KOPT-K1 (cell line): Measurements from ENCODE around the gene NATD1.
"Not testable (repeated sequence)": the region's sequence is repeated elsewhere in the genome, so short reads cannot be mapped to it uniquely, and the experiment has no call there.

Experiments used
- H3K27ac ChIP-seq: fragments of 200-600 bp; sonication (generic); 2 replicates; pipeline ENCODE4 v1.5.1; 2016; ENCODE audit warnings: antibody characterized with exemption, mild to moderate bottlenecking, low read depth, low read length; ENCODE audit not compliant: poor library complexity, severe bottlenecking
- H3K36me3 ChIP-seq: fragments of 200-600 bp; sonication (generic); 2 replicates; pipeline ENCODE4 v1.5.1; 2017; ENCODE audit warnings: antibody characterized with exemption, mild to moderate bottlenecking, low read length, moderate library complexity; ENCODE audit not compliant: insufficient read depth
- H3K9me3 ChIP-seq: fragments of 200-600 bp; sonication (generic); 2 replicates; pipeline ENCODE4 v1.5.1; 2017; ENCODE audit warnings: antibody characterized with exemption, low read length, mild to moderate bottlenecking; ENCODE audit not compliant: insufficient read depth, poor library complexity, severe bottlenecking

NATD1 gene

DNA sequence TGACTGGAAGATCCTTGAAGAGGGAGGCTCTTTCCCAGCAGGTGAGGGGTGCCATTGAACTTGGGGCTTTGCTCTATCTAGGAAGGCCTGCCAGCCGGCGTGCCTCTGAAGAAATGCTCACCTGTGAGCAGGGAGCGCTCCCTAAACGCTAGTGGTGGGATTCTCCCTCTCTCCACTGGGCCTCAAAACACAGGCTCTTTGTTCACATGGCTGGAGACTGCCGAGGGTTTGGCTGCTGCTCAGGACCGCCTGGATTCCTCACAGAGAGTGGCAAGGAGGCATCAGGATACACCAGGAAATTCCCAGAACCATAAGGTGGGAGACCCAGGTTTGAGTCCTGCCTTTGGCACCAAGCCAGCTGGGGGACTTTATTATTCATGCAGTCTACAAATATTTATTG lies 21.7 kb downstream of the NATD1 start:
- Histone ChIP-seq H3K9me3 (no peaks in the 10 kb centered on the region), H3K36me3 (no peaks in the 10 kb centered on the region), H3K27ac (no peak overlapping the region)

DNA sequence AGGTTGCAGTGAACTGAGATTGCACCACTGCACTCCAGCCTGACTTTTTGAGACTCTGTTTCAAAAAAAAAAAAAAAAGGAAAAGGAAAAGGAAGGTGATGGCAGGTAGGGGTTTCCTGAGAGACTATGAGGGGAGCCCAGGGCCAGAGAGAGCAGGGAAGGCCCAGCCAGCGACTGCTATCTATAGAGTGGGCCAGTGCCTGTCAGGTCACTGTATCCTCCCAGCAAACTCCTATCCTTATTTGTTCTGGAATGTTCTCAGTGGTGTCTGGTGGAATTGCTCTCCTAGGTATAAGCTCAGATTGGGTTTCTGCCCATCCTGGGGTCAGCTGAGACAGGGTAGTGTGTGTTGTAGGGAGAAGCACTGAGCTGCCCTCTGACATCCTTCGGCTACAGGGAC lies 24.4 kb downstream of the NATD1 start:
- Histone ChIP-seq H3K27ac (no peak overlapping the region), H3K9me3 (no peaks in the 10 kb centered on the region), H3K36me3 (no peaks in the 10 kb centered on the region)

DNA sequence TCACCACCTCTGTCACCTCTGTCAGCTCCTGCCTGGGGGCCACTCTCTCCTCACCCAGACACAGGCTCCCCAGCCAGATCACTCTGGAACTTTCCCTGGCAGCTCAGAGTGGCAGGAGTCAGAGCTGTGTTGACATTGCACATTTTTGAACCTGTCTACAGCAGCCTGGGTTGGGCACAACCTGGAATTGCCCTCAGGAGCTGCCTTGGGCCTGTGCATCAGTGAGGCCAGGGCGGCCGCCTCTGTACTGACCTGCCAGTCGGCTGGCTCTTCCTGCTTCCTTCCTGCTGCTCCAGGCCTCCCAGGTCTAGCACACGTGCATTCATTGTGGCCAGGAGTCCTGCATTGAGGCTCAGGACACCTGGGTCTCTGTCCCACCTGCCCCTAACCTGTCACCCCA lies 25.1 kb downstream of the NATD1 start:
- Histone ChIP-seq H3K36me3 (peaks cover 5% of the 10 kb centered on the region; the same call in 1 of the 2 replicates), H3K9me3 (no peaks in the 10 kb centered on the region), H3K27ac (no peak overlapping the region)

DNA sequence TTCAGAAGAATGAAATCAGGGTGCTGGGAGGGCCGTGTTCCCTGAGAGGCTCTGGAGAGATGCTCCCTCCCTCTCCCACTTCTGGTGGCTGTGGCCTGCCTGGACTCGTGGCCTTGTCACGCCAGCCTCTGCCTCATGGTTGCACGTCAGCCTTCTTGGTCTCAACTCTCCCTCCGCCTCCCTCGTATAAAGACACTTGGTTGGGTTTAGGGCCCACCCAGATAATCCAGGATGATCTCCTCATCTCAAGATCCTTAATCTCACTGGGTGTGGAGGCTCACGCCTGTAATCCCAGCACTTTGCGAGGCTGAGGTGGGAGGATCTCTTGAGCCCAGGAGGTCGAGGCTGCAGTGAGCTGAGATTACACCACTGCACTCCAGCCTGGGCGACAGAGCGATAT lies 25.9 kb downstream of the NATD1 start:
- H3K27ac ChIP-seq, H3K9me3 ChIP-seq: not testable (repeated sequence)
- H3K36me3 ChIP-seq: peaks cover 13% of the 10 kb centered on the region; the same call in 1 of the 2 replicates

DNA sequence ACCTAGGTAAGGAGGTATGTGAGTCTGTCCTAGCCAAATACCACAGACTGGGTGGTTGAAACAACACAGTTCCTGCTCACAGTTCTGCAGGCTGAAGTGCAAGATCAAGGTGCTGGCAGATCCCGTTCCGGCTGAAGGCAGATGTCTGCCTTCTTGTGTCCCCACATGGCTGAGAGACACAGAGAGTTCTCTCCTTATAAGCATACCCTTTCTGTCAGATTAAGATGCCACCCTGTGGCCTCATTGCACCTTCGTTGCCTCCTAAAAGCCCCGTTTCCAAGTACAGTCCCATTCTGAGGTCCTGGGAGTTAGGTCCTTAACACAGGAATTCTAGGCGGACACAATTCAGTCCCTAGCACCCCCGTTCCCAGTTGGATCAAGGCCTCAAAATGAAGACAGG lies 30.1 kb downstream of the NATD1 start:
- H3K9me3 ChIP-seq: no peaks in the 10 kb centered on the region
- H3K36me3 ChIP-seq: peaks cover 42% of the 10 kb centered on the region
- H3K27ac ChIP-seq: no peak overlapping the region

DNA sequence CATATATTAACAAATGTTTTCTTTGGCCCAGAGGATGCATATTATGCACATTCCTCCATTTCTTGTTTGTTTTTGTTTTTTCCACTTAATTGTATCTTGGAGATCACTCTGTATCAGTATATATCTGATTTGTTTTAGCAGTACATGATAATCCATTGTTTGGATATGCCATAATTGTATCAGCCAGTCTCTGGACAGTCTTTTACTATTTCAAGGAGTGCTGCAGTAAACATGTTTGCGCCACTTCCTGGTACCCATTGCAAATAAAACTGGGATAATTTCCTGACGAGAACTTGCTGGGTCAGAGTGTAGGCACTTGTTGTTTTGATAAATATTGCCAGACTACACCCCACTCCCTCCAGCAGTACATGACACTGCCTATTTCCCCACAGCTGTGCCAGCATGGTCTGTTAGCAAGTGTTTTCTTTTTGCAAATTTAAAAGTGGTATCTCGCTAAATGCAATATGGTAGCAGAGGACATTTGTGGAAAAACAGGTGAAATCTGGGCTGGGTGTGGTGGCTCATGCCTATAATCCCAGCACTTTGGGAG lies 34.3 kb downstream of the NATD1 start:
- no peaks in the 10 kb centered on the region for H3K9me3 ChIP-seq
- no peak overlapping the region for H3K27ac ChIP-seq
- H3K36me3 ChIP-seq: peaks cover 59% of the 10 kb centered on the region

DNA sequence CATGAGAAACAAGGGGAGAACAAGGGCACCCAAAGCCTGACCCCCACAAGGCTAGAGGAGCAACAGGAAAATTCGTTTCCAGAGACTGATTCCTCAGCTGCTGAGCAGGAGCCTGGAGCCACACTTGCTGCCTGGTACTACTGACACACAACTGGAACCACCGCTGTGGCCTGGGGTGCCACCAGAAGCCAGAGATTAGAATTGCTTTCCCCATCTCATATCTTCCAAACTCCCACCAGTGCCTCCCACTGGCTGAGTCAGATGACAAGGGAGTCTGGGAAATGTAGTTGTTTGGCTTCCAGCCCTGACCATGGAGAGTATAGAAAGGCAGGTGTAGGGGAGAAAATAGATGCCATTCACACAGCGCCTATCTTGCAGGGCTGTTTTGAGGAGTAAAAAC lies 35.1 kb downstream of the NATD1 start:
- no peaks in the 10 kb centered on the region for H3K9me3 ChIP-seq
- H3K36me3 ChIP-seq: peaks cover 55% of the 10 kb centered on the region
- no peak overlapping the region for H3K27ac ChIP-seq

DNA sequence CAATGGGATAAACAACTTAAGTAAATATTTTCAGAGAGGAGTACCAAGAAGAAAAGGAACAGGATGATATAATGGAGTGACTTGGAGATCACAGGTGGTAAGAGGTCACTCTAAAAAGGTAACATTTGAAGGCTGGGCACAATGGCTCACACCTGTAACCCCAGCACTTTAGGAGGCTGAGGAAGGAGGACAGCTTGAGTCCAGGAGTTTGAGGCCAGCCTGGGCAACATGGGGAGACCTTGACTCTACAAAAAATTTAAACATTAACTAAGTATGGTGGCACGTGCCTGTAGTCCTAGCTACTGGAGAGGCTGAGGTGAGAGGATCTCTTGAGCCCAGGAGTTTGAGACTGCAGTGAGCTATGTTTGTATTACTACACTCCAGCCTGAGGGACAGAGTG lies 35.9 kb downstream of the NATD1 start:
- H3K36me3 ChIP-seq: peaks cover 47% of the 10 kb centered on the region
- no peak overlapping the region for H3K27ac ChIP-seq
- H3K9me3 ChIP-seq: no peaks in the 10 kb centered on the region

DNA sequence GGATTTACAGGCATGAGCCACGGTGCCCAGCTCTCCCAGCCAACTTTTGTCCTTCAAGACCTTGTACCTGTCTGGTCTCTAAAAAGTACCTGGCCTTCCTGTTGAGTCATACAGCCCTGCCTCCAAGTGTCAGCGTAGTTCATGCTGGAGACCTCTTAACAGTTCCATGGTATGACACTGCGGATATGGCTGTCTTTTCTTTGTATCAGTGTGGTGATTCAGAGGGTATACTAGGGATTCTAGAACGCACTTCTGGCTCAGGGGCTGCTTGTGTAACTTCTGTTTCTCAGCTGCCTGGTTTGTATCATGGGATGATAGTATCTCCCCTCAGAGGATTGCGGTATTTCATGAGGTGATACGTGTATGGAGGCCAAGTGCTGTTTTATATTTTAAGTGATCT lies 37.3 kb downstream of the NATD1 start:
- no peak overlapping the region for H3K27ac ChIP-seq
- peaks cover 44% of the 10 kb centered on the region for H3K36me3 ChIP-seq
- H3K9me3 ChIP-seq: no peaks in the 10 kb centered on the region

DNA sequence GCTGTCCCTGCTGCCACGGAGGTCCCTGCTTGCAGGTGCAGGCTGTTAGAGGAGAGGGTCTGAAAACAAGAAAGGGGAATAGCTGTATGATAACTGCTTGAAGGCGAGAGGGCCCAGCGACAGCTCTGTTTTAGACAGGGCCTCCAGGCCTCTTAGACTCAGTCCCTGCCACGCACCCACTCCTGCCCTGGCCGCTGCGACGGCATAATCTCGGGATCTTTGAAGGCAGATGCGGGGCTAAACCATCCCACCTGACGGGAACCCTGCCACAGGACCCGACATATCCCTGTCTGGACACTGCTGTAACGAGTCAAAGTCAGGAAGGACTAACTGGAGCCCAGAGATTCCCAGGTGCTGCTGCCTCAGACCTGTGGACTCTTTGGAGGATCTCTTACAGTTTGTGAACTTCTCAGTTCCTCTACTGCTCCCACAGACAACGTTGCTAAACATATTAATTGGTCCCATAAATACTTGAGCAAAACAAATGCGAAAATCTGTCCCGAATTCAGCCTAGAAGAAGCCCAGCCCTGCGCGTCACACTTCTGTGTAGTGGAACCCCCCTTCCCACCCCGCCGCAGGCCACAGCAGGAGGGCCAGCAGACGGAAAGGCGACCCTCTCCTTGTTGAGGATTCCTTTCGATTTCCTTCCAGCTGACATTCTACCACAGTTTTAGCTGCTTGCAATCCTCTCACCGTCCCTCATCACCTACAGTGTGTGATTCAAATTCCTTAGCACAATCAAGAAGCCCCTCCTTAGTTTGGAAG lies 38.3 kb downstream of the NATD1 start:
- H3K36me3 ChIP-seq: peaks cover 46% of the 10 kb centered on the region
- no peaks in the 10 kb centered on the region for H3K9me3 ChIP-seq
- H3K27ac ChIP-seq: peak overlapping the region; percentile 93

DNA sequence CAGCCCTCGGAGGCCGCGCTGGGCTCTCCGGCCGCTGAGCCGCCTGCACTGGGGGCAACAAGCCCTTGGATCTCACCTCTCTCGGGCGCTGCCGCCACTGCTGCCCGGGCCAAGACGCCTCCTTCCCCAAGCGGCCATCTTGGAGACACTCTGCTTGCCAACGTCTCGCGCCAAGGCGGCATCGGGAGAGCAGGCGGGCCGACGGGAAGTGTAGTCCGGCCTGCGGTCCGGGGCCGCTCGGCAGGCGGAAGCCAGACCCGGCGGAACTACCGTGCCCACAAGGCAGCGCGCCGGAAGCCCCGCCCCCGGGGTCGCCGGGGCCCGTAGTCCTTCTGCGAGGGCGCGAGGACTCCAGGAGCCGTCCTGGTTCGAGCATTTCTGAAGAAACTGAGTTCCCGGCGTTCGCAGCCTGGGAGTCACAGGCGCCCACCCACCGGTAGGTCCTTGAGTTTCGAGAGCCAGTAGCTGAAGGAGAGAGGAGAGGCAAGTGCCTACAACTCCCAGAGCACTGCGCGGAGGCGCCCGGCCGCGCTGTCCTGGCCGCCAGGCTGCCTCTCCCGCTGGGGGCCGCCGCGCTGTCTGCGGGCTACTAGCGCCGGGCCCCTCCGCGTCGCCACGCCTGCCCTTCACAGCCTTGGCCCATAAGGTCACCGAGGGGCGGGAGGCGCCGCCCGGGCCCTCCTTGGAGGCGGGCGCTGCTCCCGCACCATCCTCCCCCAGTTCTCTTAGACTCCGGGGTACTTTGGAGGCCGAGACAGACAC lies 39.0 kb downstream of the NATD1 start, which contains the start of gene TMEM11:
TMEM11 (minus strand) TSS at position 147 of the 762 bp plus-strand sequence; CDS start at position 138, 9 bp downstream.
- Histone ChIP-seq H3K36me3 (peaks cover 54% of the 10 kb centered on the region), H3K27ac (peak within 1 kb of the TSS; percentile 93), H3K9me3 (no peaks in the 10 kb centered on the region)

DNA sequence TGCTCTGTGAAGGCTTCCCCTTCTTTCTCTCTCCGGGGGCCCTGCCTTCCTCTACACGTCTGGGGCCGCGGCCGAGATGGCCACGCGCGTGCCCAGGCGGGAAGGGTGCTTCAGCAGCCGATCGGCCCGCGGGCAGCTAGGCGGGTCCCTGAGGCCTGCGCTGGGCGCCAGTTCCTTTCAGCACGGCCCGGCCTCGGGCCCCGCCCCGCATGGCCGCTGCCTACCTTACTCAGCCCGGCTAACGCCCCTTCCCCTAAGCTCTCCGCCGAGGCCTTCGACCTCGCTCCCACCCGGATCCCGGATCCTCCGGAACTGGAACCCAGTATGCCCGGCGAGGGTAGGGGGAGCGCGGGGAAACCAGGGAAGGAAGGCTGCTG lies 39.6 kb downstream of the NATD1 start:
- H3K27ac ChIP-seq: peak overlapping the region; percentile 93
- peaks cover 56% of the 10 kb centered on the region for H3K36me3 ChIP-seq
- no peaks in the 10 kb centered on the region for H3K9me3 ChIP-seq

DNA sequence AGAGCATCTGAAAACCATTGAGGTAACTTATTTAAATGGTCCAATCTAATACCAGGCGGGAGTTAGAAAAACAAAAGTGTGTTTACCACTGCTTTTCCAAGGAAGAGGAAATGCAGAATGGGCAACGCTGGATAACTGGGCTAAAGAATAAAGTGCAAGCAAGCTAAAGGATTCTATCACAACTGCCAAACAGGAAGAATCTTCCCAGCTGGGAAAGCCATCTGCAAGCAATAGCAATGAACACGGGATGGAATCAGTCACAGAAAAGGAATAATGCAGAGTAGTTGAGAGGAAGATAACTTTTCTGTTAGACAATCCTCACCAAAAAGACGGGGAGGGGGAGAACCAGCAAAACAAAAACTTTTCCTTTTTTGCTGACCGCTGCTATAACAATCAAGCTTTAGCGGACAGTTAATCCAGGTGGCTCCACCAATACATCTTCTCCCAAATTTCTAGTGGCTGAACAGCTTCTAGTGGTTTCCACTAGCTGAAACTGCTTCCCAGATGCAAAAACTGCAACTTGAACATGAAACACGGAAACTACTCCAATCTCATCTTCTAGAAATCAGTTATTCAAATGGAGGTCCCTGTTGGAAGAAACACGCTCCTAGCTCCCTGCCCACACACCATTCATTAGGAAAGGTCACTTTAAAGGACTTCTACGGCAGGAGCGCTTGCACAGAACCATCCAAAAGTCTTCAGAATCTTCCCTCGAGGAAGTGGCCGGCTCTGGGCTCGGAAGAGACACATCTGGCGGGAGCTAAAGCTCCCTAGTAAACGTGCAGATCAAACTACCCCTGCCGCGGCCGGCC lies 40.2 kb downstream of the NATD1 start:
- peaks cover 55% of the 10 kb centered on the region for H3K36me3 ChIP-seq
- H3K9me3 ChIP-seq: no peaks in the 10 kb centered on the region
- peak overlapping the region; percentile 93 for H3K27ac ChIP-seq

DNA sequence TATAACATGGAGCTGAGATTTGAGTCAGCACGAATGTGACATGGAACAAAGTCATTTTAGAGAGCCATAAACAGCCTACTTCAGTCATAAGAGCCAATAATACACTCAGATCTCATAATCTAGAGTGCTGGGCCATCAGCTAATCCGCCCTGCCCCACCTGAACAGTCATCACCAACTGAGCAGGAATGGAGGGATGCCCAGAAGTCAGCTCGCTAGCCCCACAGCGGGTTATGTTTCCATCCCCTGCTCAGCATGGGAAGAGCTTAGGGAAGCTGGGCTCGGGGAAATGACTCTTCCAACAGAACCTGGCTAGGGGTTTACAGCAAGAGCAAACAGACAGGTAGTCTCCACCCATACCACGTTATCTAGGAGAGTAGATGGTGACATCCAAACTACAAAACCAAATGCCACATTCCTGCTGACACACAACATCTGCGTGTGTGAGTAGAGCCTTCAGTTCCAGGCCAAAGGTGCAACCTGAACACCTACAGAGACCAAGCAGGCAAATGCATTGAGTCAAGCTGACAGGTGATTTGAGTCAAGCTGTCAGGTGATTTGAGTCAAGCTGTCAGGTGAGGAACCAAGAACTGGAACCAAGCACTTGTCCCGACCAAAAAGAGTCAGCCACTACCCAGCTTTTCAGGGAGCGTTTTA lies 41.3 kb downstream of the NATD1 start:
- Histone ChIP-seq H3K36me3 (peaks cover 52% of the 10 kb centered on the region), H3K9me3 (no peaks in the 10 kb centered on the region), H3K27ac (no peak overlapping the region)
